NCI-H460 (cell line): Measurements from ENCODE around the gene KLK6. TPM values are rescaled to one million over a fixed set of nuclear protein-coding genes. Genes with fewer than 3 reads are reported as not detected.

Experiments used
- DNase-seq: peaks from one replicate; pipeline ENCODE4 v3.0.0-alpha.2; 2016; ENCODE audit warnings: low read depth; ENCODE audit errors: extremely low read depth
- total RNA-seq: library from RNA; depleted of rRNA; stranded (reverse); fragments of >200 nt; shearing (Covaris generic); gene quantifications from 2 replicates; pipeline ENCODE4 v1.2.3, GENCODE V29; 2014; rRNA removed

The KLK6 gene
- total RNA-seq, 1 experiment from 2014 or later, result not detected

DNA sequence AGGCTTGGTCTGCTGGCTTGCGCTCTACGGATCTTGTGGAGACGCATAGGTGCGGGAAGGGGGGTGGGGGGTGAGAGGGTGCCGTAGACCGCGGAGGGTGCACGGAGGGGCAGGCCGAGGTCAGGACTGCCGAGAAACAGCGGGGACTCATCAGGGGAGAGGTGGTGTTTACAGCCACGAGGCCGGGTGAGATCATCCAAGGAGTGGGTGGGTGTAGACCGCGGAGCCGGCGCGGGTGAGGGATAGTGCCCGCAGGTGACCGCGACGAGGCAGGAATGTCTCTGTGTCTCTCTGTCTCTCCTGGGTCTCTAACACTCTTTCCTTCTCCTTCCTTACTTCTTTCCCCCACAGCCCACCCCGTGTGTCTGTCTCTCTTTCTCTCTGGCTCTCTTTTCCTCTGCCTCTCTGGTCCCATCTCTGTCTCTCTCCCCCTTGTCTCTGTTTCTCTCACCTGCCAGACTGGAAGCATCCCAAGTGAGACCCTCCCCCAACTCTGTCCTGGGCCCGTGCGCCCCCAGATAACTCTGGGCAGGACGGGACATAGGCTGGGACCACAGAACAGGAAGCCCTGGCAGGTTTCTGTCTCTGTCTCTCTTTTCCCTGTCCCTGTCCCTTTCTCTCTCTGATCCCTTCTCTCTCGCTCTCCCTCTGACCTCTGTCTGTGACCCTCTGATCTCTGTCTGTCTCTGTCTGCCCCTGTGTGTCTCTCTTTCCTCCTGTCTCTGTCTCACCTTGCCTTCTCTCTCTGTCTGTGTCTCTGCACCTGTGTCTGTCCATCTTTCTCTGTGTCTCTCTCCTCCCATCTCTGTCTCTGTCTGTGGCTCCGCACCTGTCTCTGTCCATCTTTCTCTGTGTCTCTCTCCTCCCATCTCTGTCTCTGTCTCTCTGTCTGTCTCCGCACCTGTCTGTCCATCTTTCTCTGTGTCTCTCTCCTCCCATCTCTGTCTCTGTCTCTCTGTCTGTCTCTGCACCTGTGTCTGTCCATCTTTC, 56.4 kb downstream of the KLK6 start:
- DNase-seq, result no peak

DNA sequence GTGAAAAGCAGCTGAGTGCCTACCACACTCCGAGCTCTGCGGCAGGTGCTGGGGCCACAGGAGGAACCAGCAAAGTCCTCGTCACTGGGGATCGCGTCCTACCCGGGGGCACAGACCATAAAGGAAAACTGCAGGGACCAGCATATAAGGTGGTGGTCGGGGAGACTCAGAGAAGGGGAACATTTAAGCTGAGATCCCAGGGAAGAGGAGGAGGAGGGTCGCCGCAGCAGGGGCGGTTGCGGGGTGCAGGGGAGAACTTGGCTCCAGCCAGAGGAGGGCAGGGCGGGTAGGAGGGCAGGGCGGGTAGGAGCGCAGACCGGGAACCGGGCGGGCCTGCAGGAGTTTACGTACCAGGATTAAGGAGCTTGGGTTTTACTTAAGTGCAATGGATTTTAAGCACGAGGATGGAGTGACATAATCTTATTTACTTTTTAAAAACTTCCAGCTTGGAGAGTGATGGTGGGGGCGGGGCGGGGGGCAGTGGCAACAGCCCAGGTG, 57.2 kb downstream of the KLK6 start:
- DNase-seq, result no peak

DNA sequence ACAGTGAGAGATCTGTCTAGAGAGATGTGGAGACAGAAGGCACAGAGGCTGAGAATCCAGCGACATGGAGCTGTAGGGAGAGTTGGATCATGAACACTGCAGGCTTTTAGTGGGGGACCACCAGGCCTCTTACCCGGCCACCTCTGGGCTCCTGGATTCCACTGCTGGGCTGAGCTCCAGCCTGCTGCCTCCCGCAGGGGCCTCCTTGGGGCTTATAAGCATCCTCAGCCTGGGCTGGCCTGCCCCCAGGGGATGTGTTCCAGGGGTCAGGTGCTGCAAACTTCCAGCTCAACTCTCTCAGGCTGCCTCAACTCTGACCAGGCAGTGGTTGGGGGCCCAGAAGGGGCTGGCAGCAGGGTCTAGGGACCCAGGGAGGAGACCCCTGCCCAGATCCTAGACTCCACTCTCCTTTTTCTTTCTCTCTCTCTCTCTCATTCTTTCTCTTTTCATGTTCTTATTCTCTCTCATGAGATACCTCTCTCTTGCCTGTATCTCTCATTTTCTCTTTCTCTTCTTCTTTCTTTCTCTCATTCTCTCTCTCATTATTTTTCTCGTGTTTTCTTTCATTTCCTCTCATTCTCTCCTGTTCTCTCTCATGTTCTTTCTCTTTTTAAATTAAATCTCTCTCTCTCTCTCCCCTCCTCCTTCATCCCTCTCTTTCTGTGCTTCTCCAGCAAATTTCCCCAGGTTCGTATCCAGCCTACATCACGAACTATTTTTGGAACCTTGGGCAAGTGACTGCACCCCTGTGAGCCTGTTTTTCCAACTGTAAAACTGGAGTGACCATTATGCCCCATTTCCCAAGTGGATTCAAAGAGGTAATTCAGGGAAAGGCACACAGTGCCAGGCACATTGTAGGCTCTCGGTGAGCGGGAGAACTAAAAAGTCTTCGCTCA, 57.9 kb downstream of the KLK6 start, which contains the start of gene KLK4:
KLK4 (minus strand) TSS at position 190 of the 896 bp plus-strand sequence. CDS start 657 bp downstream, outside the sequence.
- no peak for DNase-seq

DNA sequence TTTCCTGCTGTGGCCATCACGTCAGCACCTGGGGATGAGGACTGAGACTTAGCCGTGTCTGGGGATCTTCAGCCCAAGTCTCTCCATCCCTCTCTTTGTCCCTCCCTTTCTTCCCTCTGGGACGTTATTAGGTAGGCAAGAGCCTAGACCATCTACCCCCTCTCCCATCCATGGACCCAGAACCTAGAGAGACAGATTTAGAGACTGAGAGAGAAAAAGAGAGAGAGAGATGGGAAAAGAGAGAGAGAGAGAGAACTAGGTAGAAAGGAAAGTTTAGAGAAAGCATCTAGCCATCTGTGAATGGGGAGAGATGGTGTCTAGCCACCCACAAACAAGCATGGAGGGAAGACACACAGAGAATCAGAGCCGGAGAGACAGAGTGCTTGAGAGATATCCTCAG, 58.7 kb downstream of the KLK6 start:
- DNase-seq, result no peak

DNA sequence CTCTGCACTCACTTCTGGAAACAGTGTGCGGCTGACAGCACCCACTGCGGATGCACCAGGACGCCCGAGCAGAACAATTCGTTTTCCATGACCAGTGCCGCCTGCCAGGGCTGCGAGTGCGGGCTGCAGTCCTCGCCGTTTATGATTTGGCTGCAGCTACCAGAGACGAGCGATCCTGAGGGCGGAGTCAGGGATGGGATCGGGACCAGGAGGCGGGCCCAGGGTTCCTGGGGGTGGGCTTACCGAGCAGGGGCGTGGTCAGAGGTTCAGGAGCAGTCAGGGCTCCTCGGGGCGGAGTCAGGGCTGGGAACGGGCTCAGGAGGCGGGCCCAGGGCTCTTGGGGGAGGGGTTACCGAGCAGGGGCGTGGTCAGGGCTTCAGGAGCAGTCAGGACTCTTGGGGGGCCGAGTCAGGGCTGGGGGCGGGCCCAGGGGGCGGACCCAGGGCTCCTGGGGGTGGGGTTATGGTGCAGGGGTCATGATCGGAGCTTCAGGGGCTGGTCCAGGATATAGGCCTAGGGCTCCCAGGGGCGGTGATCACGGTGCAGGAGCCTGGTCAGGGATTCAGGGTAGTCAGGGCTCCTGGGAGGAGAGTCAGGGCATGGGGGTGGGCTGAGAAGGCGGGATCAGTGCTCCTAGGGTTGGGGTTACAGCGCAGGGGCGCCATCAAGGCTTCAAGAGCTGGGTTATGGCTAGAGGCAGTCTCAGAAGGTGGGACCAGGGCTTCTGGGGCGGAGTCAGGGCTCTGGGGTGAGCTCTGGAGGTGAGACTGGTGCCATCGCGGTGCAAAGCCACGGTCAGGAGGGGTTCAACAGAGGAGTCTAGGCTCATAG, 59.9 kb downstream of the KLK6 start:
- DNase-seq, result peak; percentile 43

Other genes starting within 250 kb of the KLK6 start
- 0.12 and 0.15 TPM in 2 replicates for gene SHANK1, start 249.8 kb downstream of the KLK6 start, total RNA-seq
- gene CLEC11A, start 246.2 kb downstream of the KLK6 start, total RNA-seq, result 4.6 and 5.4 TPM in 2 replicates
- not detected in 2 replicates for gene GPR32, start 199.1 kb downstream of the KLK6 start, total RNA-seq
- gene ACP4, start 179.2 kb downstream of the KLK6 start, total RNA-seq, result 0.32 TPM in 1 of 2 replicates, not detected in the other
- 0.40 and 0.64 TPM in 2 replicates for gene KLK1, start 145.8 kb downstream of the KLK6 start, total RNA-seq
- not detected in 2 replicates for gene KLK15, start 136.0 kb downstream of the KLK6 start, total RNA-seq
- gene KLK3, start 114.7 kb downstream of the KLK6 start, total RNA-seq, result not detected in 2 replicates
- not detected in 2 replicates for gene KLK2, start 96.2 kb downstream of the KLK6 start, total RNA-seq
- gene KLK4, start 58.2 kb downstream of the KLK6 start, total RNA-seq, result not detected in 2 replicates
- not detected in 2 replicates for gene KLK5, start 16.6 kb downstream of the KLK6 start, total RNA-seq
- not detected in 2 replicates for gene KLK7, start 14.3 kb upstream of the KLK6 start, total RNA-seq
- 0.29 TPM in 1 of 2 replicates, not detected in the other for gene KLK8, start 32.0 kb upstream of the KLK6 start, total RNA-seq
- 0.17 TPM in 1 of 2 replicates, not detected in the other for gene KLK10, start 50.1 kb upstream of the KLK6 start, total RNA-seq
- gene KLK11, start 57.0 kb upstream of the KLK6 start, total RNA-seq, result not detected in 2 replicates
- not detected in 2 replicates for gene KLK12, start 65.4 kb upstream of the KLK6 start, total RNA-seq
- not detected in 2 replicates for gene KLK13, start 95.5 kb upstream of the KLK6 start, total RNA-seq
- gene KLK14, start 113.3 kb upstream of the KLK6 start, total RNA-seq, result not detected in 2 replicates
- 10.1 and 14.8 TPM in 2 replicates for gene CTU1, start 138.8 kb upstream of the KLK6 start, total RNA-seq
- not detected in 2 replicates for gene SIGLEC9, start 155.3 kb upstream of the KLK6 start, total RNA-seq
- not detected in 2 replicates for gene SIGLEC7, start 172.7 kb upstream of the KLK6 start, total RNA-seq